Activated CD4-positive, alpha-beta T cell treated with anti-CD3 and anti-CD28 coated beads for 36 hours (primary cell): ENCODE results near the gene BCL2L2. TPM values are rescaled to one million over a fixed set of nuclear protein-coding genes. Genes with fewer than 3 reads are reported as not detected.

Experiments
- ATAC-seq: fragments of 200-7000 bp; cut with Tn5 transposase; one replicate; pipeline ENCODE4 v1.10.0; 2021; ENCODE audit warnings: mild to moderate bottlenecking, moderate library complexity
- CTCF ChIA-PET: fragments of 350-600 bp; sonication (Branson Sonifier 250); formaldehyde crosslinking; loops from one replicate; lab custom pipeline; 2021; ENCODE audit warnings: antibody characterized with exemption; lab: Charles Lee
- POLR2A ChIA-PET: fragments of 350-600 bp; sonication (Branson Sonifier 250); formaldehyde crosslinking; loops from one replicate; lab custom pipeline; 2021; ENCODE audit warnings: antibody characterized with exemption, inconsistent platforms; lab: Charles Lee
- DNase-seq: peaks from one replicate; pipeline ENCODE4 v3.0.0-alpha.2; 2020
- H3K27ac Mint-ChIP-seq: one replicate; pipeline ENCODE4 v1.8.0; 2021; ENCODE audit warnings: mixed read lengths
- H3K27me3 Mint-ChIP-seq: one replicate; pipeline ENCODE4 v1.8.0; 2021; ENCODE audit warnings: mixed read lengths
- H3K36me3 Mint-ChIP-seq: one replicate; pipeline ENCODE4 v1.8.0; 2021; ENCODE audit warnings: low read depth, mixed read lengths
- H3K4me1 Mint-ChIP-seq: one replicate; pipeline ENCODE4 v1.8.0; 2021; ENCODE audit warnings: mixed read lengths
- H3K4me3 Mint-ChIP-seq: one replicate; pipeline ENCODE4 v1.8.0; 2021; ENCODE audit warnings: mild to moderate bottlenecking, moderate library complexity, mixed read lengths
- H3K9me3 Mint-ChIP-seq: one replicate; pipeline ENCODE4 v1.8.0; 2021; ENCODE audit warnings: low read depth, mixed read lengths
- intact Hi-C, 2 experiments: fragments of 100-400 bp; cut with DNase I in 1 of 2; cut with micrococcal nuclease in 1 of 2; formaldehyde crosslinking; loops; one replicate each; pipeline versions ENCODE4 v1.14.2 to v1.15.1; 2022 to 2024; cut with DNase I, micrococcal nuclease
- total RNA-seq, 2 experiments: library from RNA; stranded (reverse); gene quantifications; one replicate each; pipeline ENCODE4 v1.2.3, GENCODE V29; 2021

The BCL2L2 gene
- total RNA-seq, 2 experiments from 2014 or later: 0.73 to 1.2 TPM

- peaks cover 4% of the 10 kb centered on the region for H3K27me3 Mint-ChIP-seq
- ChIA-PET POLR2A (interaction anchor here (0.6 to 5.3 kb wide), 4 partner anchors 14 to 205 kb away, joined by 5 to 93 read pairs (median 14); partner anchors contain the start of genes ACIN1, C14orf119, HOMEZ and PABPN1), CTCF (interaction anchor here (0.6 to 12.8 kb wide), 13 partner anchors 9 to 305 kb away, joined by 3 to 173 read pairs (median 5); partner anchors contain the start of genes ACIN1, C14orf119, HOMEZ and PABPN1)
- ATAC-seq: no peak
- intact Hi-C loops: loop anchor here (2.0 to 10.0 kb wide), 9 partner anchors 179 to 1845 kb away; partner anchors contain the start of genes CHD8 (in 1 of the 2), DAD1 (in 1 of the 2), EMC9 (in 1 of the 2) and HAUS4 (in 1 of the 2)
- no peak for DNase-seq
- peaks cover 22% of the 10 kb centered on the region for H3K4me1 Mint-ChIP-seq
- H3K4me3 Mint-ChIP-seq: peak overlapping the region; percentile 100
- H3K27ac Mint-ChIP-seq: peak overlapping the region; percentile 93
- peaks cover 2% of the 10 kb centered on the region for H3K9me3 Mint-ChIP-seq
- H3K36me3 Mint-ChIP-seq: peaks cover 19% of the 10 kb centered on the region
These were observed 6.5 kb upstream of the BCL2L2 start for GRCh38 chr14:23299986-23300686.

- Mint-ChIP-seq H3K4me3 (peak overlapping the region; percentile 100), H3K27me3 (peaks cover 4% of the 10 kb centered on the region), H3K36me3 (peaks cover 19% of the 10 kb centered on the region), H3K4me1 (peaks cover 18% of the 10 kb centered on the region), H3K27ac (peak overlapping the region; percentile 93), H3K9me3 (peaks cover 2% of the 10 kb centered on the region)
- peak; percentile 48 for DNase-seq
- intact Hi-C loops: loop anchor here (1.0 to 10.0 kb wide), 20 partner anchors 14 to 1846 kb away; partner anchors contain the start of genes HOMEZ (in 2 of the 2), PABPN1 (in 2 of the 2), ACIN1 (in 1 of the 2) and C14orf119 (in 1 of the 2)
- ChIA-PET POLR2A (interaction anchor here (0.6 to 5.3 kb wide), 4 partner anchors 15 to 206 kb away, joined by 5 to 93 read pairs (median 14); partner anchors contain the start of genes ACIN1, C14orf119, HOMEZ and PABPN1), CTCF (interaction anchor here (0.6 to 12.8 kb wide), 17 partner anchors 10 to 306 kb away, joined by 3 to 173 read pairs (median 4); partner anchors contain the start of genes ACIN1, C14orf119, HOMEZ and PABPN1)
- ATAC-seq: no peak
These were observed 5.9 kb upstream of the BCL2L2 start for GRCh38 chr14:23300687-23301223.

- ATAC-seq (peak; percentile 84), DNase-seq (peak; percentile 99)
- Mint-ChIP-seq H3K36me3 (peaks cover 19% of the 10 kb centered on the region), H3K9me3 (peaks cover 2% of the 10 kb centered on the region), H3K4me1 (peaks cover 18% of the 10 kb centered on the region), H3K27me3 (peaks cover 10% of the 10 kb centered on the region), H3K27ac (peak overlapping the region; percentile 94), H3K4me3 (peak overlapping the region; percentile 100)
- intact Hi-C loops: loop anchor here (1.0 to 10.0 kb wide), 20 partner anchors 15 to 1847 kb away; partner anchors contain the start of genes HOMEZ (in 2 of the 2), PABPN1 (in 2 of the 2), ACIN1 (in 1 of the 2) and C14orf119 (in 1 of the 2)
- CTCF ChIA-PET: interaction anchor here (0.6 to 12.8 kb wide), 14 partner anchors 11 to 860 kb away, joined by 3 to 173 read pairs (median 4); partner anchors contain the start of genes ACIN1, C14orf119, HOMEZ and IRF9
- POLR2A ChIA-PET: interaction anchor here (1.5 to 5.3 kb wide), 4 partner anchors 15 to 206 kb away, joined by 10 to 93 read pairs (median 14); partner anchors contain the start of genes ACIN1, C14orf119, HOMEZ and PABPN1
These were observed 5.2 kb upstream of the BCL2L2 start for GRCh38 chr14:23301288-23301968.

GRCh38 chr14:23301969-23302289, 4.7 kb upstream of the BCL2L2 start:
- peaks cover 2% of the 10 kb centered on the region for H3K9me3 Mint-ChIP-seq
- peaks cover 12% of the 10 kb centered on the region for H3K27me3 Mint-ChIP-seq
- H3K27ac Mint-ChIP-seq: peak overlapping the region; percentile 94
- CTCF ChIA-PET: interaction anchor here (0.6 to 12.8 kb wide), 13 partner anchors 11 to 860 kb away, joined by 3 to 173 read pairs (median 4); partner anchors contain the start of genes ACIN1, C14orf119, HOMEZ and IRF9
- peaks cover 18% of the 10 kb centered on the region for H3K4me1 Mint-ChIP-seq
- POLR2A ChIA-PET: interaction anchor here (1.5 to 5.3 kb wide), 3 partner anchors 19 to 207 kb away, joined by 11 to 93 read pairs (median 17); partner anchors contain the start of genes ACIN1, C14orf119 and PABPN1
- H3K4me3 Mint-ChIP-seq: peak overlapping the region; percentile 100
- peaks cover 14% of the 10 kb centered on the region for H3K36me3 Mint-ChIP-seq
- DNase-seq (no peak), ATAC-seq (peak; percentile 17)
- intact Hi-C loops: loop anchor here (1.0 to 10.0 kb wide), 21 partner anchors 16 to 1847 kb away; partner anchors contain the start of genes HOMEZ (in 2 of the 2), PABPN1 (in 2 of the 2), ACIN1 (in 1 of the 2) and C14orf119 (in 1 of the 2)

GRCh38 chr14:23302290-23303225, 4.1 kb upstream of the BCL2L2 start, which contains the start of gene PPP1R3E:
Gene PPP1R3E (minus strand): TSS chr14:23302859. CDS start chr14:23302576, 283 bp downstream.
- DNase-seq: peak; percentile 96
- ChIA-PET CTCF (interaction anchor here (0.6 to 12.8 kb wide), 15 partner anchors 10 to 359 kb away, joined by 3 to 173 read pairs (median 4); partner anchors contain the start of genes ACIN1, AP1G2, C14orf119 and HOMEZ), POLR2A (interaction anchor here (0.7 to 5.3 kb wide), 5 partner anchors 19 to 373 kb away, joined by 3 to 93 read pairs (median 11); partner anchors contain the start of genes ACIN1, C14orf119, PABPN1 and PRMT5)
- Mint-ChIP-seq H3K4me1 (peaks cover 18% of the 10 kb centered on the region), H3K9me3 (peaks cover 2% of the 10 kb centered on the region), H3K36me3 (peaks cover 13% of the 10 kb centered on the region), H3K27me3 (peaks cover 18% of the 10 kb centered on the region), H3K4me3 (peak within 1 kb of the TSS; percentile 100), H3K27ac (peak within 1 kb of the TSS; percentile 99)
- intact Hi-C loops: loop anchor here (1.0 to 10.0 kb wide), 8 partner anchors 230 to 1848 kb away; partner anchors contain the start of genes CHD8 (in 1 of the 2), DAD1 (in 1 of the 2), HAUS4 (in 1 of the 2) and MRPL52 (in 1 of the 2)
- peak; percentile 36 for ATAC-seq

GRCh38 chr14:23307146-23307530, 505 bp downstream of the BCL2L2 start:
- ChIA-PET POLR2A (no interaction called here), CTCF (interaction anchor here (0.6 to 1.7 kb wide), 2 partner anchors 14 to 181 kb away, joined by 3 to 7 read pairs; partner anchors contain the start of gene PABPN1)
- DNase-seq (no peak), ATAC-seq (no peak)
- intact Hi-C loops: loop anchor here in 1 of 2 experiments (10.0 kb wide), 2 partner anchors 722 to 1852 kb away; partner anchors contain the start of genes CHD8 and DAD1
- Mint-ChIP-seq H3K27me3 (peaks cover 20% of the 10 kb centered on the region), H3K27ac (no peak overlapping the region), H3K36me3 (no peaks in the 10 kb centered on the region), H3K9me3 (peaks cover 2% of the 10 kb centered on the region), H3K4me1 (peaks cover 4% of the 10 kb centered on the region), H3K4me3 (no peak overlapping the region)

- Mint-ChIP-seq H3K4me3 (no peak overlapping the region), H3K27ac (no peak overlapping the region), H3K27me3 (peaks cover 20% of the 10 kb centered on the region), H3K36me3 (no peaks in the 10 kb centered on the region), H3K9me3 (peaks cover 2% of the 10 kb centered on the region), H3K4me1 (peaks cover 4% of the 10 kb centered on the region)
- intact Hi-C loops: loop anchor here in 1 of 2 experiments (10.0 kb wide), 2 partner anchors 723 to 1853 kb away; partner anchors contain the start of genes CHD8 and DAD1
- DNase-seq: no peak
- CTCF ChIA-PET: interaction anchor here (0.6 to 1.7 kb wide), 2 partner anchors 13 to 181 kb away, joined by 3 to 7 read pairs; partner anchors contain the start of gene PABPN1
- POLR2A ChIA-PET: no interaction called here
- ATAC-seq: no peak
These were observed 1.3 kb downstream of the BCL2L2 start for GRCh38 chr14:23307687-23308644.

- intact Hi-C loops: loop anchor here in 1 of 2 experiments (10.0 kb wide), 2 partner anchors 724 to 1854 kb away; partner anchors contain the start of genes CHD8 and DAD1
- ChIA-PET POLR2A (no interaction called here), CTCF (interaction anchor here (1.7 kb wide), 1 partner anchor 12 kb away, joined by 7 read pairs; the partner anchor contains the start of gene PABPN1)
- Mint-ChIP-seq H3K27ac (no peak overlapping the region), H3K9me3 (no peaks in the 10 kb centered on the region), H3K27me3 (peaks cover 20% of the 10 kb centered on the region), H3K36me3 (no peaks in the 10 kb centered on the region), H3K4me3 (no peak overlapping the region), H3K4me1 (no peaks in the 10 kb centered on the region)
- ATAC-seq: no peak
- no peak for DNase-seq
These were observed 2.2 kb downstream of the BCL2L2 start for GRCh38 chr14:23308721-23309445.
